Uterus (tissue), 4 donors: ENCODE measurements around the gene P3R3URF. TPM values are rescaled to one million over a fixed set of nuclear protein-coding genes. Genes with fewer than 3 reads are reported as not detected.

Experiments used
- DNase-seq, 2 donors: peaks; one replicate each; pipeline ENCODE4 v3.0.0-alpha.2; 2019 to 2020
- H3K27ac ChIP-seq, 2 donors: fragments of 200-600 bp; sonication (generic); 1 replicate in 1 of 2; 2 replicates in 1 of 2; pipeline ENCODE4 v1.5.1; 2016 to 2018
- H3K27me3 ChIP-seq, 2 donors: fragments of 200-600 bp; sonication (generic); one replicate each; pipeline ENCODE4 v1.5.1; 2018 to 2019; ENCODE audit warnings: control low read depth in 1 of 2
- H3K36me3 ChIP-seq, 2 donors: fragments of 200-600 bp; sonication (generic); one replicate each; pipeline ENCODE4 v1.5.1; 2019; ENCODE audit warnings: control low read depth in 1 of 2
- H3K4me1 ChIP-seq, 2 donors: fragments of 200-600 bp; sonication (generic); one replicate each; pipeline ENCODE4 v1.5.1; 2018 to 2019; ENCODE audit warnings: control low read depth in 1 of 2
- H3K4me3 ChIP-seq, 2 donors: fragments of 200-600 bp; sonication (generic); 1 replicate in 1 of 2; 2 replicates in 1 of 2; pipeline ENCODE4 v1.5.1; 2018 to 2019; ENCODE audit warnings: mild to moderate bottlenecking in 1 of 2
- H3K9me3 ChIP-seq, 2 donors: fragments of 200-600 bp; sonication (generic); one replicate each; pipeline ENCODE4 v1.5.1; 2019; ENCODE audit warnings: control low read depth in 1 of 2
- POLR2A ChIP-seq, 2 donors: fragments of 450-650 bp; IDR thresholded peaks; one replicate each; pipeline ENCODE4 v1.6.1; 2016; ENCODE audit warnings: antibody characterized with exemption in 2 of 2, mild to moderate bottlenecking in 1 of 2, moderate library complexity in 1 of 2
- intact Hi-C: fragments of 100-400 bp; cut with DNase I; formaldehyde crosslinking; loops from one replicate; pipeline ENCODE4 v1.15.1; 2023; ENCODE audit warnings: low total_unique reads
- total RNA-seq, 4 donors: library from RNA; depleted of rRNA in 3 of 4; stranded (reverse); fragments of >200 nt in 3 of 4; gene quantifications; one replicate each; pipeline versions ENCODE4 v1.1.0 to v1.2.4, GENCODE V29; 2014 to 2023
- TF ChIP-seq, protein P1 (sequence below), 4 experiments: fragments of 200-600 bp in 2 of 4; fragments of 450-650 bp in 2 of 4; sonication (generic) in 2 of 4; IDR thresholded peaks; one replicate each; pipeline ENCODE4 v1.5.1; 2016 to 2019; ENCODE audit warnings: antibody characterized with exemption in 4 of 4, mild to moderate bottlenecking in 2 of 4, moderate library complexity in 1 of 4
- donor health status: DM: yes; HTN: yes; CAD: no.

The P3R3URF gene
- total RNA-seq, 4 donors from 2014 or later: not detected

DNA sequence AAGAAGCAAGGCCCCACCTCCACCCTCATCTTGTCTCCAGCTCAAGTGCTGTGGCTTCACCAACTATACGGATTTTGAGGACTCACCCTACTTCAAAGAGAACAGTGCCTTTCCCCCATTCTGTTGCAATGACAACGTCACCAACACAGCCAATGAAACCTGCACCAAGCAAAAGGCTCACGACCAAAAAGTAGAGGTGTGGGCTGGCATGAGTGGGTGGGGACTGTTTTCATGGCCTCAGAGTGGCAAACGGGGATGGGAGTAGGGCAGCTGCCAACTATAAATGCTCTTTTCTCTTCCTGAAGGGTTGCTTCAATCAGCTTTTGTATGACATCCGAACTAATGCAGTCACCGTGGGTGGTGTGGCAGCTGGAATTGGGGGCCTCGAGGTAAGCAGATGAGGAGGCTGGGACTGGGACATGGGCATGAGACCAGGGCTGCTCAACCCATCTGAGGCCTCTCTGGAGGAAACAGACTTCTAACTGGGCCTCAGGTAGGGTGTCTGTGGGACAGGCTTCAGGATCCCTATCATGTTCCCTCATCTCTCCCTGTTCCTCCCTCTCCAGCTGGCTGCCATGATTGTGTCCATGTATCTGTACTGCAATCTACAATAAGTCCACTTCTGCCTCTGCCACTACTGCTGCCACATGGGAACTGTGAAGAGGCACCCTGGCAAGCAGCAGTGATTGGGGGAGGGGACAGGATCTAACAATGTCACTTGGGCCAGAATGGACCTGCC lies 8.8 kb upstream of the P3R3URF start:
- H3K9me3 ChIP-seq: no peaks in the 10 kb centered on the region
- no peaks in the 10 kb centered on the region for H3K4me1 ChIP-seq
- no peaks in the 10 kb centered on the region for H3K27me3 ChIP-seq
- H3K36me3 ChIP-seq: no peaks in the 10 kb centered on the region
- no peak for TF ChIP-seq POLR2A (IDR thresholded peaks at IDR 0.05)
- TF ChIP-seq, protein P1, sequence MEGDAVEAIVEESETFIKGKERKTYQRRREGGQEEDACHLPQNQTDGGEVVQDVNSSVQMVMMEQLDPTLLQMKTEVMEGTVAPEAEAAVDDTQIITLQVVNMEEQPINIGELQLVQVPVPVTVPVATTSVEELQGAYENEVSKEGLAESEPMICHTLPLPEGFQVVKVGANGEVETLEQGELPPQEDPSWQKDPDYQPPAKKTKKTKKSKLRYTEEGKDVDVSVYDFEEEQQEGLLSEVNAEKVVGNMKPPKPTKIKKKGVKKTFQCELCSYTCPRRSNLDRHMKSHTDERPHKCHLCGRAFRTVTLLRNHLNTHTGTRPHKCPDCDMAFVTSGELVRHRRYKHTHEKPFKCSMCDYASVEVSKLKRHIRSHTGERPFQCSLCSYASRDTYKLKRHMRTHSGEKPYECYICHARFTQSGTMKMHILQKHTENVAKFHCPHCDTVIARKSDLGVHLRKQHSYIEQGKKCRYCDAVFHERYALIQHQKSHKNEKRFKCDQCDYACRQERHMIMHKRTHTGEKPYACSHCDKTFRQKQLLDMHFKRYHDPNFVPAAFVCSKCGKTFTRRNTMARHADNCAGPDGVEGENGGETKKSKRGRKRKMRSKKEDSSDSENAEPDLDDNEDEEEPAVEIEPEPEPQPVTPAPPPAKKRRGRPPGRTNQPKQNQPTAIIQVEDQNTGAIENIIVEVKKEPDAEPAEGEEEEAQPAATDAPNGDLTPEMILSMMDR (IDR thresholded peaks at IDR 0.05): no peak
- DNase-seq: no peak
- no peak overlapping the region for H3K27ac ChIP-seq
- intact Hi-C loops: no loop called here
- H3K4me3 ChIP-seq: no peak overlapping the region

DNA sequence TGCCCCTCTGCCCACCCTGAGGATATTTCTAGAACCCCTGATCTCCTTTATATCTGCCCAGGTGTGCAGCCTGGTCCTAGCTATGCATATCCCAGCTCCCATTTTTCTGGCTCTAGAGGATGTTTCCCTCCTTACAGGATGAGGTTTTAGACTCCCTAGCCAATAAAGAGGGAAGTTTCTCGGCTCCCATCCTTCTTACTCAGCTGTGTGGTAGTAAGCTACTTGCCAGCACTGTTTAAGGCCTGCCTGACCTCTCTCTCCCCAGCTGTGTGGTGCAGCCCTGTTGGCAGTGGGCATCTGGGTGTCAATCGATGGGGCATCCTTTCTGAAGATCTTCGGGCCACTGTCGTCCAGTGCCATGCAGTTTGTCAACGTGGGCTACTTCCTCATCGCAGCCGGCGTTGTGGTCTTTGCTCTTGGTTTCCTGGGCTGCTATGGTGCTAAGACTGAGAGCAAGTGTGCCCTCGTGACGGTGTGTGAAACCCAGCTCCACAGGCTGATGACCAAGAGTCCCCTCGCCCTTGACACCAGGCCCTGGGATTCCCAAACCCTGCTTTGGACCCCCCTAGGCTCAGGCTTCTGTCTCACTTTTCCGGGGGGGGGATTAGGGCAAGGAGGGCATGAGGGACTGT lies 7.8 kb upstream of the P3R3URF start:
- H3K27me3 ChIP-seq: no peaks in the 10 kb centered on the region
- no peak overlapping the region for H3K4me3 ChIP-seq
- intact Hi-C loops: no loop called here
- TF ChIP-seq POLR2A (IDR thresholded peaks at IDR 0.05): no peak
- TF ChIP-seq, protein P1 (IDR thresholded peaks at IDR 0.05): no peak
- H3K27ac ChIP-seq: peak overlapping the region; percentile 60 to 68
- no peaks in the 10 kb centered on the region for H3K36me3 ChIP-seq
- no peaks in the 10 kb centered on the region for H3K4me1 ChIP-seq
- H3K9me3 ChIP-seq: no peaks in the 10 kb centered on the region
- DNase-seq: no peak

DNA sequence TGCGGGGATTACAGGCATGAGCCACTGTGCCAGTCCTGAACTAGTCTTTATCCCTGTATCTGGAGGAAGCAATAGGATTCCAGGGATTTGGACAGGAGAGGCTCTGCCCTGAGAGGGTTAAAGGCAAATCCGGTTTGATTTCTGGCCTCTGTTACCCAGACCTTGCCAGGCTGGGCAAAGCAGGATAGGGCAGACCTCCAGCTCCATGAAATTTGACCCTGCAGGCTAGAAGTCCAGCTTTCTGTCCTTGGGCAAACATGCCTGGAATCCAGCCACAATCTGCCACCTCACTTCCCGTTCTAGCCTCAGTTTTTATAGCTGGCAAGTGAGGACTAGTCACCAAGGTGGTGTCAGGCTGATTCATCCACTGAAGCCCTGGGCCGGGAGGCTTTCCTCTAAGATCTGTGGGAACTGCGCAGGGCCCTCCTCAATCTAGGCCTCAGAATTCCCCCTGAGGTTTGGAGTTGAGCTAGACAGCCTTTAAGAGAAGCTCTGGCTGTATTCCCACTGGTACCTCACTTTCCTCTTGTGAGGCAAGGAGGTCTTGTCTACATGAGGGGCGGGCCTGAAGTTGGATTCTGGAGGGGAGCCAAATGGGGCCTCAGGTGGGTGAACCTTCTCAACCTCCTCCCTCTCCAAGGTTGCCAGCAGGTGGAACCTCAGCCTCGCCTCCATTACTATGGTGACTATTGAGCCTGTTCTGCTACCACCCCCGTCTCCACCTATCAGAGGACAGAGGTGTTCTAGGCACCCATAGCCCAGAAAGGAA lies 7.0 kb upstream of the P3R3URF start:
- TF ChIP-seq POLR2A (IDR thresholded peaks at IDR 0.05): peak in 1 of 2 donors; percentile 35
- TF ChIP-seq, protein P1 (IDR thresholded peaks at IDR 0.05): no peak
- no peaks in the 10 kb centered on the region for H3K9me3 ChIP-seq
- H3K27me3 ChIP-seq: no peaks in the 10 kb centered on the region
- H3K4me3 ChIP-seq: no peak overlapping the region
- DNase-seq: peak; percentile 46 to 69
- intact Hi-C loops: no loop called here
- no peaks in the 10 kb centered on the region for H3K36me3 ChIP-seq
- peak overlapping the region; percentile 60 to 68 for H3K27ac ChIP-seq
- H3K4me1 ChIP-seq: no peaks in the 10 kb centered on the region

DNA sequence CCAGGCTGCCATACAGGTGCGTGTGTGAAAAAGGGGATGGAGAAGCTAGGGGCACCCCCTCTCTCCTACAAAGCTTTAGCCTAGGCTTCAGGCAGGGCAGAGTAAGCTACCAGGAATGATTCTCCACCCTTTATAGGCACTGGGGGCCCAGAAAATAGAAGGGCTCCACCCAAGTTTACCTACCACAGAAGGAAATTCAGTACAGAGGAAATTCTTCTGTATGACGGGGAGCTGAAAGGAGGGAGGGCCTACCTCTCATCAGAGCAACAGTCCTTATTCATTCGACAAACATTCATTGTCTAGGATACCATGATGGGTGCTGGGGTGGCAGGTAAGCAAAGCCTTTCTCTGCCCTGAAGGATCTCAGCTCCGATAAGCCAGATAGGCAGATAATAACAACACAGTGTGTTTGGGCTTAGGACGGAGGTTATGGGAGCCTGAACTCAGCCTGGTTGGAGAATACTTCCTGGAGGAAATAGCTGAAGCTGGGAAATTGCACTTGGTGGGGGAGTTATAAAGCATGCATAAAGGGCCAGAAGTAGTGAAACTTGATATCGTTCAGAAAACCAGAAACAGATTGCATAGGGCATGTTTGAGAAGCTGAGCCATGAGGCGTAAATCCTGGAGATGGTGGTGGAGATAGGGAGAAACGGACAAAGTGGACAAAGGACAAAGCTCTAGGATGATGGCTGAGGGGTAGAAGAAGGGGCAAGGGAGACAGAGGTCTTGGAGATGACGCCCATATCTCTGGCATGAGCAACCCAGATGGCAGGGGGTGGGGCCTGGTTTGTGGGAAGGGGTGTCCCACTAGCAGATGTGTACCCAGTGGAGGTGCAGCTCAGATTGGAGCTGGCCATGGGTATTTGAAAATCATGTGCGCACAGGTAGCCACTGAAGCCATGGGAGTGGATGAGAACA lies 5.3 kb upstream of the P3R3URF start:
- peak overlapping the region in 1 of 2 donors; percentile 58 for H3K27ac ChIP-seq

More for the DNA sequence above, 5.3 kb upstream of the P3R3URF start:
- Histone ChIP-seq H3K9me3 (no peaks in the 10 kb centered on the region), H3K36me3 (no peaks in the 10 kb centered on the region), H3K4me3 (no peak overlapping the region), H3K27me3 (no peaks in the 10 kb centered on the region), H3K4me1 (no peaks in the 10 kb centered on the region)
- TF ChIP-seq POLR2A (IDR thresholded peaks at IDR 0.05): no peak
- TF ChIP-seq, protein P1 (IDR thresholded peaks at IDR 0.05): no peak
- no peak for DNase-seq
- intact Hi-C loops: no loop called here
